SK-N-SH treated with all-trans-retinoic acid at 6 μM for 48 hours (cell line): Measurements from ENCODE around the gene TIMP1.

Experiments used
- ATAC-seq: fragments of 200-7000 bp; cut with Tn5 transposase; 3 replicates; pipeline ENCODE4 v1.9.1; 2020; ENCODE audit warnings: mild to moderate bottlenecking, moderate library complexity
- ARNTL ChIP-seq: fragments of 450-650 bp; formaldehyde crosslinking; IDR thresholded peaks from 2 replicates; pipeline ENCODE4 v1.5.0; 2020; ENCODE audit warnings: low read depth, mild to moderate bottlenecking, moderate library complexity, borderline replicate concordance
- BACH2 ChIP-seq: fragments of 250-450 bp; sonication (Bioruptor Pico); IDR thresholded peaks from 2 replicates; pipeline ENCODE4 v1.9.0; 2021; ENCODE audit warnings: mild to moderate bottlenecking, borderline replicate concordance
- CSDC2 ChIP-seq: fragments of 250-450 bp; sonication (Bioruptor Pico); IDR thresholded peaks from 2 replicates; pipeline ENCODE4 v1.5.0; 2020; ENCODE audit warnings: mild to moderate bottlenecking, moderate library complexity
- ESRRG ChIP-seq: fragments of 250-450 bp; sonication (Bioruptor Pico); IDR thresholded peaks from 2 replicates; pipeline ENCODE4 v1.6.1; 2021; ENCODE audit warnings: mild to moderate bottlenecking
- GLIS3 ChIP-seq: fragments of 250-450 bp; sonication (Bioruptor Pico); IDR thresholded peaks from 2 replicates; pipeline ENCODE4 v1.5.0; 2020; ENCODE audit warnings: mild to moderate bottlenecking, moderate library complexity
- ISL1 ChIP-seq: fragments of 250-450 bp; sonication (Bioruptor Pico); IDR thresholded peaks from 2 replicates; pipeline ENCODE4 v2.1.2; 2022; ENCODE audit warnings: mild to moderate bottlenecking, moderate library complexity
- PPARA ChIP-seq: fragments of 250-450 bp; sonication (Bioruptor Pico); IDR thresholded peaks from 2 replicates; pipeline ENCODE4 v1.5.0; 2020; ENCODE audit warnings: mild to moderate bottlenecking, borderline replicate concordance
- RARB ChIP-seq: fragments of 250-450 bp; sonication (Bioruptor Pico); IDR thresholded peaks from 2 replicates; pipeline ENCODE4 v1.8.0; 2021; ENCODE audit warnings: mild to moderate bottlenecking, moderate library complexity
- SNAI2 ChIP-seq: fragments of 250-450 bp; sonication (Bioruptor Pico); IDR thresholded peaks from 2 replicates; pipeline ENCODE4 v1.5.0; 2020; ENCODE audit warnings: mild to moderate bottlenecking, moderate library complexity
- TCF4 ChIP-seq: fragments of 250-450 bp; sonication (Bioruptor Pico); IDR thresholded peaks from 2 replicates; pipeline ENCODE4 v1.8.0; 2021; ENCODE audit warnings: mild to moderate bottlenecking, moderate library complexity, borderline replicate concordance
- TOX ChIP-seq: fragments of 250-450 bp; sonication (Bioruptor Pico); IDR thresholded peaks from 2 replicates; pipeline ENCODE4 v1.8.0; 2021; ENCODE audit warnings: mild to moderate bottlenecking, moderate library complexity, borderline replicate concordance
- ZC3H10 ChIP-seq: fragments of 250-450 bp; sonication (Bioruptor Pico); IDR thresholded peaks from 2 replicates; pipeline ENCODE4 v1.5.1; 2021; ENCODE audit warnings: mild to moderate bottlenecking, moderate library complexity
- ZFP3 ChIP-seq: fragments of 250-450 bp; sonication (Bioruptor Pico); IDR thresholded peaks from 2 replicates; pipeline ENCODE4 v1.5.0; 2020; ENCODE audit warnings: mild to moderate bottlenecking, moderate library complexity
- ZFP30 ChIP-seq: fragments of 450-650 bp; formaldehyde crosslinking; IDR thresholded peaks from 2 replicates; pipeline ENCODE4 v1.5.0; 2022; ENCODE audit warnings: mild to moderate bottlenecking, moderate library complexity
- ZNF565 ChIP-seq: fragments of 450-650 bp; formaldehyde crosslinking; conservative IDR thresholded peaks from 2 replicates; pipeline ENCODE4 v1.5.0; 2020; ENCODE audit warnings: low read depth, mild to moderate bottlenecking, moderate library complexity
- ZNF70 ChIP-seq: fragments of 450-650 bp; formaldehyde crosslinking; IDR thresholded peaks from 2 replicates; pipeline ENCODE4 v1.5.0; 2020; ENCODE audit warnings: mild to moderate bottlenecking, moderate library complexity
- ZNF8 ChIP-seq: fragments of 450-650 bp; formaldehyde crosslinking; IDR thresholded peaks from 2 replicates; pipeline ENCODE4 v1.5.0; 2020; ENCODE audit warnings: mild to moderate bottlenecking, moderate library complexity
- TF ChIP-seq, protein P1 (sequence below): fragments of 250-450 bp; sonication (Bioruptor Pico); IDR thresholded peaks from 2 replicates; pipeline ENCODE4 v1.8.0; 2020; ENCODE audit warnings: mild to moderate bottlenecking, moderate library complexity, borderline replicate concordance
- TF ChIP-seq, protein P2 (sequence below): fragments of 250-450 bp; sonication (Bioruptor Pico); IDR thresholded peaks from 2 replicates; pipeline ENCODE4 v1.5.0; 2020; ENCODE audit warnings: mild to moderate bottlenecking, moderate library complexity
- TF ChIP-seq, protein P3 (sequence below): fragments of 250-450 bp; sonication (Bioruptor Pico); IDR thresholded peaks from 2 replicates; pipeline ENCODE4 v1.8.0; 2021; ENCODE audit warnings: low read depth, mild to moderate bottlenecking, moderate library complexity, borderline replicate concordance
- TF ChIP-seq, protein P4 (sequence below): fragments of 250-450 bp; sonication (Bioruptor Pico); IDR thresholded peaks from 2 replicates; pipeline ENCODE4 v1.5.1; 2021; ENCODE audit warnings: mild to moderate bottlenecking, moderate library complexity

TIMP1 gene

DNA sequence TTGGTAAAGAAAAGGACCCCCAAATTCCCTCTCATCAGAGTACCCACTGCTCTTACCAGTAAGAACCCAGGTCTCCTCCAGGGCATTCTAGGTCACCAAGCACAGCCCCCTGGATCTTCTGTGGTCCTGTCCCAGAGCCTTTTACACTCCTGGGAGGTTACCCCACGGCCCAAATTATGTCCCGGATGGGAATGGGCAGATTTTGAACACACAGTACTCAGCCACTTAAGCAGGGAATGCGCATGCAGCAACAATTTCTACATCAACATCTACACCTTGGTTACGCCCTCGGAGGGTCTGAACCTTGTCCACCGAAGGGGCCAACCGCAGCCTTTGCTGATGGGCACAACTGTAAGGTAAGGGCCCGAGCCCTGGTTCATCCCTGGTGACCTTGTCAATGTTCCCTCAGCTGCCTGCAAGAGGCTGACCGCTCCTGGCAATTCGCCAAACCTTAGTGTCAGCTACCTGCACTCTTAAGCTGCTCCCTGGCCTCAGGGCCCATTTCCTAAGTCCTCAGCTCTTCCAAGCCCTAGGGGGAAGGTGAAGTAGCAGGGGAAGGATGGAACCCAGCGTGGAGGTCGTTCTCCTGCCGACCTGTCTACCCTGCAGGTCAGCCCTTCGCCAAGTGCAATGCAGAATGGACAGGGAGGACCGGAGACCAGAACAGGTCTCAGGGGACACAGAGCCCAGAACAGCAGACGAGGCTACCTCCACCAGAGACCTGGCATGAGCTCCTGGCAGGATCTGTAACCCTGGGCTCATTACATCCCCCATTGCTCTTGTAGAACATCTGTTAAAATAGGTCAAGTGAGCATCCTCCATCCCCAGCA lies 5.9 kb downstream of the TIMP1 start:
- TF ChIP-seq ZC3H10 (CRISPR knock-in tag) (no peak), ZNF565 (CRISPR knock-in tag) (no peak), TOX (no peak), SNAI2 (CRISPR knock-in tag) (no peak), TCF4 (CRISPR knock-in tag) (no peak), ZNF8 (CRISPR knock-in tag) (no peak), ZNF70 (no peak), CSDC2 (no peak), ISL1 (no peak), GLIS3 (CRISPR knock-in tag) (no peak), ESRRG (no peak), BACH2 (no peak)
- TF ChIP-seq, protein P1, sequence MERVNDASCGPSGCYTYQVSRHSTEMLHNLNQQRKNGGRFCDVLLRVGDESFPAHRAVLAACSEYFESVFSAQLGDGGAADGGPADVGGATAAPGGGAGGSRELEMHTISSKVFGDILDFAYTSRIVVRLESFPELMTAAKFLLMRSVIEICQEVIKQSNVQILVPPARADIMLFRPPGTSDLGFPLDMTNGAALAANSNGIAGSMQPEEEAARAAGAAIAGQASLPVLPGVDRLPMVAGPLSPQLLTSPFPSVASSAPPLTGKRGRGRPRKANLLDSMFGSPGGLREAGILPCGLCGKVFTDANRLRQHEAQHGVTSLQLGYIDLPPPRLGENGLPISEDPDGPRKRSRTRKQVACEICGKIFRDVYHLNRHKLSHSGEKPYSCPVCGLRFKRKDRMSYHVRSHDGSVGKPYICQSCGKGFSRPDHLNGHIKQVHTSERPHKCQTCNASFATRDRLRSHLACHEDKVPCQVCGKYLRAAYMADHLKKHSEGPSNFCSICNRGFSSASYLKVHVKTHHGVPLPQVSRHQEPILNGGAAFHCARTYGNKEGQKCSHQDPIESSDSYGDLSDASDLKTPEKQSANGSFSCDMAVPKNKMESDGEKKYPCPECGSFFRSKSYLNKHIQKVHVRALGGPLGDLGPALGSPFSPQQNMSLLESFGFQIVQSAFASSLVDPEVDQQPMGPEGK (CRISPR knock-in tag): no peak
- TF ChIP-seq, protein P2, sequence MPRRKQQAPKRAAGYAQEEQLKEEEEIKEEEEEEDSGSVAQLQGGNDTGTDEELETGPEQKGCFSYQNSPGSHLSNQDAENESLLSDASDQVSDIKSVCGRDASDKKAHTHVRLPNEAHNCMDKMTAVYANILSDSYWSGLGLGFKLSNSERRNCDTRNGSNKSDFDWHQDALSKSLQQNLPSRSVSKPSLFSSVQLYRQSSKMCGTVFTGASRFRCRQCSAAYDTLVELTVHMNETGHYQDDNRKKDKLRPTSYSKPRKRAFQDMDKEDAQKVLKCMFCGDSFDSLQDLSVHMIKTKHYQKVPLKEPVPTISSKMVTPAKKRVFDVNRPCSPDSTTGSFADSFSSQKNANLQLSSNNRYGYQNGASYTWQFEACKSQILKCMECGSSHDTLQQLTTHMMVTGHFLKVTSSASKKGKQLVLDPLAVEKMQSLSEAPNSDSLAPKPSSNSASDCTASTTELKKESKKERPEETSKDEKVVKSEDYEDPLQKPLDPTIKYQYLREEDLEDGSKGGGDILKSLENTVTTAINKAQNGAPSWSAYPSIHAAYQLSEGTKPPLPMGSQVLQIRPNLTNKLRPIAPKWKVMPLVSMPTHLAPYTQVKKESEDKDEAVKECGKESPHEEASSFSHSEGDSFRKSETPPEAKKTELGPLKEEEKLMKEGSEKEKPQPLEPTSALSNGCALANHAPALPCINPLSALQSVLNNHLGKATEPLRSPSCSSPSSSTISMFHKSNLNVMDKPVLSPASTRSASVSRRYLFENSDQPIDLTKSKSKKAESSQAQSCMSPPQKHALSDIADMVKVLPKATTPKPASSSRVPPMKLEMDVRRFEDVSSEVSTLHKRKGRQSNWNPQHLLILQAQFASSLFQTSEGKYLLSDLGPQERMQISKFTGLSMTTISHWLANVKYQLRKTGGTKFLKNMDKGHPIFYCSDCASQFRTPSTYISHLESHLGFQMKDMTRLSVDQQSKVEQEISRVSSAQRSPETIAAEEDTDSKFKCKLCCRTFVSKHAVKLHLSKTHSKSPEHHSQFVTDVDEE (CRISPR knock-in tag): no peak
- TF ChIP-seq, all 23 proteins: peak for 0
- no peak; the same call in 2 of the 3 replicates for ATAC-seq

DNA sequence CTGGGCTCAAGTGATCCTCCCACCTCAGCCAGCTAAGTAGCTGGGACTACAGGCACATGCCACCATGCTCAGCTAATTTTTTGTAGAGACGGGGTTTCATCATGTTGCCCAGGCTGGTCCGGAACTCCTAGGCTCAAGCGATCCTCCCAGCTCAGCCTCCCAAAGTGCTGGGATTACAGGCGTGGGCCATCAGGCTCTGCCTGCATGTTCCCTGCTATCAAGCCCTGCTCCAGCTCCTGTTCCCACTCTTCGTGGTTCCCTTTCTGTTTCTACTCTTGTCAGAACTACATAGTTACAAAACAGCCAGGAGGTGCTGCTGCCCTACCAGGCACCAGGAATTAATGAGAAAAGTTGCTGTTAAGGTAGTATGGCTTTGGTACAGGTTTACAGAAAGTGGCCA lies 8.7 kb downstream of the TIMP1 start:
- TF ChIP-seq ARNTL (CRISPR knock-in tag): no peak
- no peak for ATAC-seq

DNA sequence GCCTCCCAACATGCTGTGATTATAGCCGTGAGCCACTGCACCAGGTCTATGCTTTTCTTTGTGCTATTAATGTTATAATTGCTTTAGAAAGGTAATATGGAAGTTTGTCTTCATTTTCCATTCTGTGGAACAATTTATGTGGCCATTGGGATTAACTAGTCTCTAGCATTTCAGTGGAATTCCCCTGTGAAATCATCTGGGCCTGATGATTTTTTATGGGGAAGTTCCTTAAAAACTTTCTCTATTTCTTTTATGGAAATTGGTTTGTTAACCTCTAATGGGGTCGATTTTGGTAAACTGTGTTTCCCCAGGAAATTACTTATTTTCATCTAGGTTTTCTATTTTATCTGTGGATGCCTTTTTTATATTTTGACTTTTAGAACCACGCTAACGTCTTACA lies 11.3 kb downstream of the TIMP1 start:
- ATAC-seq: no peak
- no peak for TF ChIP-seq ZNF8 (CRISPR knock-in tag)
- no peak for TF ChIP-seq CSDC2
- no peak for TF ChIP-seq ISL1
- TF ChIP-seq RARB (CRISPR knock-in tag): no peak
- TF ChIP-seq, protein P3, sequence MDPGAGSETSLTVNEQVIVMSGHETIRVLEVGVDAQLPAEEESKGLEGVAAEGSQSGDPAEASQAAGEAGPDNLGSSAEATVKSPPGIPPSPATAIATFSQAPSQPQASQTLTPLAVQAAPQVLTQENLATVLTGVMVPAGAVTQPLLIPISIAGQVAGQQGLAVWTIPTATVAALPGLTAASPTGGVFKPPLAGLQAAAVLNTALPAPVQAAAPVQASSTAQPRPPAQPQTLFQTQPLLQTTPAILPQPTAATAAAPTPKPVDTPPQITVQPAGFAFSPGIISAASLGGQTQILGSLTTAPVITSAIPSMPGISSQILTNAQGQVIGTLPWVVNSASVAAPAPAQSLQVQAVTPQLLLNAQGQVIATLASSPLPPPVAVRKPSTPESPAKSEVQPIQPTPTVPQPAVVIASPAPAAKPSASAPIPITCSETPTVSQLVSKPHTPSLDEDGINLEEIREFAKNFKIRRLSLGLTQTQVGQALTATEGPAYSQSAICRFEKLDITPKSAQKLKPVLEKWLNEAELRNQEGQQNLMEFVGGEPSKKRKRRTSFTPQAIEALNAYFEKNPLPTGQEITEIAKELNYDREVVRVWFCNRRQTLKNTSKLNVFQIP (CRISPR knock-in tag): no peak
- no peak for TF ChIP-seq ESRRG
- no peak for TF ChIP-seq ZNF565 (CRISPR knock-in tag)
- TF ChIP-seq ZC3H10 (CRISPR knock-in tag): no peak
- TF ChIP-seq TCF4 (CRISPR knock-in tag): no peak
- TF ChIP-seq, protein P4, sequence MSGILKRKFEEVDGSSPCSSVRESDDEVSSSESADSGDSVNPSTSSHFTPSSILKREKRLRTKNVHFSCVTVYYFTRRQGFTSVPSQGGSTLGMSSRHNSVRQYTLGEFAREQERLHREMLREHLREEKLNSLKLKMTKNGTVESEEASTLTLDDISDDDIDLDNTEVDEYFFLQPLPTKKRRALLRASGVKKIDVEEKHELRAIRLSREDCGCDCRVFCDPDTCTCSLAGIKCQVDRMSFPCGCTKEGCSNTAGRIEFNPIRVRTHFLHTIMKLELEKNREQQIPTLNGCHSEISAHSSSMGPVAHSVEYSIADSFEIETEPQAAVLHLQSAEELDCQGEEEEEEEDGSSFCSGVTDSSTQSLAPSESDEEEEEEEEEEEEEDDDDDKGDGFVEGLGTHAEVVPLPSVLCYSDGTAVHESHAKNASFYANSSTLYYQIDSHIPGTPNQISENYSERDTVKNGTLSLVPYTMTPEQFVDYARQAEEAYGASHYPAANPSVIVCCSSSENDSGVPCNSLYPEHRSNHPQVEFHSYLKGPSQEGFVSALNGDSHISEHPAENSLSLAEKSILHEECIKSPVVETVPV (CRISPR knock-in tag): no peak
- TF ChIP-seq PPARA (CRISPR knock-in tag): no peak
- no peak for TF ChIP-seq ZFP3 (CRISPR knock-in tag)
- no peak for TF ChIP-seq GLIS3 (CRISPR knock-in tag)
- no peak for TF ChIP-seq BACH2
- no peak for TF ChIP-seq ARNTL (CRISPR knock-in tag)
- TF ChIP-seq SNAI2 (CRISPR knock-in tag): no peak
- TF ChIP-seq ZNF70: no peak
- TF ChIP-seq, protein P2 (CRISPR knock-in tag): no peak
- TF ChIP-seq ZFP30 (CRISPR knock-in tag): no peak
- TF ChIP-seq, protein P1 (CRISPR knock-in tag): no peak
